GM18867 (cell line): ENCODE measurements around the gene PCDHGA12.
"Not testable (repeated sequence)": the region's sequence is repeated elsewhere in the genome, so short reads cannot be mapped to it uniquely, and the experiment has no call there.

Experiments
- ATAC-seq: cut with Tn5 transposase; IDR thresholded peaks from one replicate; pipeline ENCODE4 v1.9.1; 2021; ENCODE audit warnings: mild to moderate bottlenecking, moderate library complexity; ENCODE audit not compliant: unreplicated experiment

The PCDHGA12 gene

DNA sequence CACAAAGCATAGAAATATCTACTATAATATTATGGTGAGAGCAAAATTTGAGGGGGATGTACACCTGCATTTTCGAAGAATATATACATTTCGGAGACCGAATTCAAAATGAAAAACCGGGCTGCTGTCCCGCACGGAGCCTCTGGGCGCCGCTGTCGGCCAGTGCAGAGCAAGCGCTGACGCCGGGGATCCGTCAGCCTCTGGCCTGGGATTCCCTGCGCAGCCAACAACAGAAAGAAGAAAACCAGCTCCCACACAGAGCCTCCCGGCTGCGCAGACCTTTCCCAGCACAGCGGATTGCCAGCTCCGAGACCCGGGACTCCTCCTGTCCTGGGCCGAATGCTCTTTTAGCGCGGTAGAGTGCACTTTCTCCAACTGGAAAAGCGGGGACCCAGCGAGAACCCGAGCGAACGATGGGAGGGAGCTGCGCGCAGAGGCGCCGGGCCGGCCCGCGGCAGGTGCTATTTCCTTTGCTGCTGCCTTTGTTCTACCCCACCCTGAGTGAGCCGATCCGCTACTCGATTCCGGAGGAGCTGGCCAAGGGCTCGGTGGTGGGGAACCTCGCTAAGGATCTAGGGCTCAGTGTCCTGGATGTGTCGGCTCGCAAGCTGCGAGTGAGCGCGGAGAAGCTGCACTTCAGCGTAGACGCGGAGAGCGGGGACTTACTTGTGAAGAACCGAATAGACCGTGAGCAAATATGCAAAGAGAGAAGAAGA lies 22.4 kb upstream of the PCDHGA12 start, which contains the start of gene PCDHGB6:
TSS of gene PCDHGB6 (plus strand) at position 232 of the 716 bp plus-strand sequence. CDS start at position 414, 182 bp downstream.
- not testable (repeated sequence) for ATAC-seq

DNA sequence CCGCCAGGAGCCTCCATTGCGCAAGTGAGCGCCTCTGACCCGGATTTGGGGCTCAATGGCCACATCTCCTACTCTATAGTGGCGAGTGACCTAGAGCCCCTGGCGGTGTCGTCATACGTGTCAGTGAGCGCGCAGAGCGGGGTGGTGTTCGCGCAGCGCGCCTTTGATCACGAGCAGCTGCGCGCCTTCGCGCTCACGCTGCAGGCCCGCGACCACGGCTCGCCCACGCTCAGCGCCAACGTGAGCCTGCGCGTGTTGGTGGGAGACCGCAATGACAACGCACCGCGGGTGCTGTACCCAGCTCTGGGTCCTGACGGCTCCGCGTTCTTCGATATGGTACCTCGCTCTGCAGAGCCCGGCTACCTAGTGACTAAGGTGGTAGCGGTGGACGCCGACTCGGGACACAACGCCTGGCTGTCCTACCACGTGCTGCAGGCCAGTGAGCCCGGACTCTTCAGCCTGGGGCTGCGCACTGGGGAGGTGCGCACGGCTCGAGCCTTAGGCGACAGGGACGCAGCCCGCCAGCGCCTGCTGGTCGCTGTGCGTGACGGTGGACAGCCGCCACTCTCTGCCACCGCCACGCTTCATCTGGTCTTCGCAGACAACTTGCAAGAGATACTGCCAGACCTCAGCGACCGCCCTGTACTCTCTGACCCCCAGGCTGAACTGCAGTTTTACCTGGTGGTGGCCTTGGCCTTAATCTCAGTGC lies 20.6 kb upstream of the PCDHGA12 start:
- ATAC-seq: no peak

DNA sequence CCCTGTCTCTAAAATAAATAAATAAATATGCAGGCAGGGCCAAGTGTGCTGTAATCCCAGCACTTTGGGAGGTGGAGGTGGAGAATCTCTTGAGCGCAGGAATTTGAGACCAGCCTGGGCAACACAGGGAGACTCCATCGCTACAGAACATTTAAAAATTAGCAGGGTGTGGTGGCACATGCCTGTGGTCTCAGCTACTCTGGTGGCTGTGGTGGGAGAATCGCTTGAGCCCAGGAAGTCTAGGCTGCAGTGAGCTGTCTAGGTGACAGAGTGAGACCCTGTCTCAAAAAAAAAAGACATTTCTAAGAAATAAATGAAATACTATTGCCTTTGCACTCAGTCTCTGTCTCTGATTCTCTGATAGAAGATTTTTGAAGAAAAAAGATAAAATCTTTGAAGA lies 18.7 kb upstream of the PCDHGA12 start:
- ATAC-seq: no peak

DNA sequence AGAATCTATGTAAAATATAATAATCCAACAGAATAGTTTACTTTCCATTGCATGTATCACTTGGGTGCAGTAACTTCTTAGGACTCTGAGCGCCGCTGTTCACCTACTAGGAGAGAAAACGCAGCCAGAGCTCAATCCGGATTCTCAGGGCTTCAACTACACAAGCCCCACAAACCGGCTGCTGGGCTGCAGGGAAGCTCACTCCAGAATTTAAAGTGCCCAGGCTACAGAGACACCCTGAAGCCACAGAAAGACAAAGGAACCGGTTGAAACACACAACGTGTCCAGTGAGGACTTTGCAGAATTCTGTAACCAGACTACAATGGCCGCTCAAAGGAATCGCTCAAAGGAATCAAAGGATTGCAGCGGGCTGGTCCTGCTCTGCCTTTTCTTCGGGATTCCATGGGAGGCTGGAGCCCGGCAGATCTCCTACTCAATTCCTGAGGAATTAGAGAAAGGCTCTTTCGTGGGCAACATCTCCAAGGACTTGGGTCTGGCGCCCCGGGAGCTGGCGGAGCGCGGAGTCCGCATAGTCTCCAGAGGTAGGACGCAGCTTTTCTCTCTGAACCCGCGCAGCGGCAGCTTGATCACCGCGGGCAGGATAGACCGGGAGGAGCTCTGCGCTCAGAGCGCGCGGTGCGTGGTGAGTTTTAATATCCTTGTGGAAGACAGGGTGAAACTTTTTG lies 17.3 kb upstream of the PCDHGA12 start, which contains the start of gene PCDHGA10:
TSS of gene PCDHGA10 (plus strand) at position 134 of the 686 bp plus-strand sequence. CDS start at position 323, 189 bp downstream.
- ATAC-seq: peak; percentile 84

DNA sequence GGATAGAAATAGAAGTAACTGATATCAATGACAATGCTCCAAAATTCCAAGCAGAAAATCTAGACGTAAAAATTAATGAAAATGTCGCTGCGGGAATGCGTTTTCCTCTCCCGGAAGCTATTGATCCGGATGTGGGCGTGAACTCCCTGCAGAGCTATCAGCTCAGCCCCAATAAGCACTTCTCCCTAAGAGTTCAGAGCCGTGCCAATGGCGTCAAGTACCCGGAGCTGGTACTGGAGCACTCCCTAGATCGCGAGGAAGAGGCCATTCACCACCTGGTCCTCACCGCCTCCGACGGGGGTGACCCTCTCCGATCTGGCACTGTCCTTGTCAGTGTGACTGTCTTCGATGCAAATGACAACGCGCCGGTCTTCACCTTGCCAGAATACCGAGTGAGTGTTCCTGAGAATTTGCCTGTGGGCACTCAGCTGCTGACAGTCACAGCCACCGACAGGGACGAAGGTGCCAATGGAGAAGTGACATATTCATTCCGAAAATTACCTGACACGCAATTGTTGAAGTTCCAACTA lies 16.7 kb upstream of the PCDHGA12 start:
- no peak for ATAC-seq

DNA sequence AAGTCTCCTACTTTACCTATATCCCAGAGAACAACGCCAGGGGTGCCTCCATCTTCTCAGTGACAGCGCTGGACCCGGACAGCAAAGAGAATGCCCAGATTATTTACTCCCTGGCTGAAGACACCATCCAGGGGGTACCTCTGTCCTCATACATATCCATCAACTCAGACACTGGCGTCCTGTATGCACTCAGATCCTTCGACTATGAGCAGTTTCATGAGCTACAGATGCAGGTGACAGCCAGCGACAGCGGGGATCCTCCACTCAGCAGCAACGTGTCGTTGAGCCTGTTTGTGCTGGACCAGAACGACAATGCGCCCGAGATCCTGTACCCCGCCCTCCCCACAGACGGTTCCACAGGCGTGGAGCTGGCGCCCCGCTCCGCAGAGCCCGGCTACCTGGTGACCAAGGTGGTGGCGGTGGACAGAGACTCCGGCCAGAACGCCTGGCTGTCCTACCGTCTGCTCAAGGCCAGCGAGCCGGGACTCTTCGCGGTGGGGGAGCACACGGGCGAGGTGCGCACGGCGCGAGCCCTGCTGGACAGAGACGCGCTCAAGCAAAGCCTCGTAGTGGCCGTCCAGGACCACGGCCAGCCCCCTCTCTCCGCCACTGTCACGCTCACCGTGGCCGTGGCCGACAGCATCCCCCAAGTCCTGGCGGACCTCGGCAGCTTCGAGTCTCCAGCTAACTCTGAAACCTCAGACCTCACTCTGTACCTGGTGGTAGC lies 15.6 kb upstream of the PCDHGA12 start:
- ATAC-seq: not testable (repeated sequence)

DNA sequence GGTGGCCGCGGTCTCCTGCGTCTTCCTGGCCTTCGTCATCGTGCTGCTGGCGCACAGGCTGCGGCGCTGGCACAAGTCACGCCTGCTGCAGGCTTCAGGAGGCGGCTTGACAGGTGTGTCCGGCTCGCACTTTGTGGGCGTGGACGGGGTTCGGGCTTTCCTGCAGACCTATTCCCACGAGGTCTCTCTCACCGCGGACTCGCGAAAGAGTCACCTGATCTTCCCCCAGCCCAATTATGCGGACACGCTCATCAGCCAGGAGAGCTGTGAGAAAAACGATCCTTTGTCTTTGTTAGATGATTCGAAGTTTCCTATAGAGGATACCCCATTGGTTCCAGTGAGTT lies 15.1 kb upstream of the PCDHGA12 start:
- not testable (repeated sequence) for ATAC-seq

DNA sequence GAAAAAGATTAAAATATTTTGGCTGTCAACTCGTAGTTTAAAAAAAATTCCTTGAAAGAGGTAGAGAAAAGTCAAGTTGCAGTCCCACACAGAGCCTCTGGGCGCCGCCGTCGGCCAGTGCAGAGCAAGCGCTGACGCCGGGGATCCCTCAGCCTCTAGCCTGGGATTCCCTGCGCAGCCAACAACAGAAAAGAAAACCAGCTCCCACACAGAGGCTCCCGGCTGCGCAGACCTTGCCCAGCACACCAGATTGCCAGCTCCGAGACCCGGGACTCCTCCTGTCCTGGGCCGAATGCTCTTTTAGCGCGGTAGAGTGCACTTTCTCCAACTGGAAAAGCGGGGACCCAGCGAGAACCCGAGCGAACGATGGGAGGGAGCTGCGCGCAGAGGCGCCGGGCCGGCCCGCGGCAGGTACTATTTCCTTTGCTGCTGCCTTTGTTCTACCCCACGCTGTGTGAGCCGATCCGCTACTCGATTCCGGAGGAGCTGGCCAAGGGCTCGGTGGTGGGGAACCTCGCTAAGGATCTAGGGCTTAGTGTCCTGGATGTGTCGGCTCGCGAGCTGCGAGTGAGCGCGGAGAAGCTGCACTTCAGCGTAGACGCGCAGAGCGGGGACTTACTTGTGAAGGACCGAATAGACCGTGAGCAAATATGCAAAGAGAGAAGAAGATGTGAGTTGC lies 12.7 kb upstream of the PCDHGA12 start, which contains the start of gene PCDHGB7:
TSS of gene PCDHGB7 (plus strand) at position 184 of the 679 bp plus-strand sequence. CDS start at position 367, 183 bp downstream.
- ATAC-seq: peak; percentile 57

DNA sequence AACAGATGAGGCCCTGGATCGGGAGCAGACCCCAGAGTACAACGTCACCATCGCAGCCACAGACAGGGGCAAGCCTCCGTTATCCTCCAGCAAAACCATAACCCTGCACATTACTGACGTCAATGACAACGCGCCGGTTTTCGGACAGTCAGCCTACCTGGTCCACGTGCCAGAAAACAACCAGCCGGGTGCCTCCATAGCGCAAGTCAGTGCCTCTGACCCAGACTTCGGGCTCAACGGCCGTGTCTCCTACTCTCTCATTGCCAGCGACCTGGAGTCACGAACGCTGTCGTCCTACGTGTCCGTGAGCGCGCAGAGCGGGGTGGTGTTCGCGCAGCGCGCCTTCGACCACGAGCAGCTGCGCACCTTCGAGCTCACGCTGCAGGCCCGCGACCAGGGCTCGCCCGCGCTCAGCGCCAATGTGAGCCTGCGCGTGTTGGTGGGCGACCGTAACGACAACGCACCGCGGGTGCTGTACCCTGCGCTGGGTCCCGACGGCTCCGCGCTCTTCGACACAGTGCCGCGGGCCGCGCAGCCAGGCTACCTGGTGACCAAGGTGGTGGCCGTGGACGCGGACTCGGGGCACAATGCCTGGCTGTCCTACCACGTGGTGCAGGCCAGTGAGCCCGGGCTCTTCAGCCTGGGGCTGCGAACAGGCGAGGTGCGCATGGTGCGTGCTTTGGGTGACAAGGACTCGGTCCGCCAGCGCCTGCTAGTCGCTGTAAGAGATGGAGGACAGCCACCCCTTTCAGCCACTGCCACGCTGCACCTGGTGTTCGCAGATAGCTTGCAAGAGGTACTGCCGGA lies 11.0 kb upstream of the PCDHGA12 start:
- no peak for ATAC-seq

DNA sequence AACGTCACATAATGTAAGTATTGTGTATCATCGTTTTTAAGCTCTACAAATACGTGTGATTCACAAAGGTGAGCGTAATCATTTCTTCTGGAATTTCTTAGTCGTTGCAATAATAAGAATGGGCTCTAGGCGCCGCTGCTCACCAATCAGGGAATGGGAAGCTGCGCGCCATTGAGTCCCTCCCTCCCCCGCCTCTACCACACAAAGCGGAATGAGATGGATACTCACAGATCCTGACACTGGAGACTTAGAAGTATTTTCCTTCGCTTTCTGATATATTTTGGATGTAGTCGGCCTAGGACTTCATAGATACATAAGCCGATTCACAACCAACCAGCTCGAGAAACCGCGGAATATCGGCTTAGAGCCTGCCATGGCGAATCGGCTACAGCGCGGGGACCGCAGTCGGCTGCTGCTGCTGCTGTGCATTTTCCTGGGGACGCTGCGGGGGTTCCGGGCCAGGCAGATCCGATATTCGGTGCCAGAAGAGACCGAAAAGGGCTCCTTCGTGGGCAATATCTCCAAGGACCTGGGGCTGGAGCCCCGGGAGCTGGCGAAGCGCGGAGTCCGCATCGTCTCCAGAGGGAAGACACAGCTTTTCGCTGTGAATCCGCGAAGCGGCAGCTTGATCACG lies 9.3 kb upstream of the PCDHGA12 start, which contains the start of gene PCDHGA11:
TSS of gene PCDHGA11 (plus strand) at position 197 of the 634 bp plus-strand sequence. CDS start at position 374, 177 bp downstream.
- ATAC-seq: no peak

DNA sequence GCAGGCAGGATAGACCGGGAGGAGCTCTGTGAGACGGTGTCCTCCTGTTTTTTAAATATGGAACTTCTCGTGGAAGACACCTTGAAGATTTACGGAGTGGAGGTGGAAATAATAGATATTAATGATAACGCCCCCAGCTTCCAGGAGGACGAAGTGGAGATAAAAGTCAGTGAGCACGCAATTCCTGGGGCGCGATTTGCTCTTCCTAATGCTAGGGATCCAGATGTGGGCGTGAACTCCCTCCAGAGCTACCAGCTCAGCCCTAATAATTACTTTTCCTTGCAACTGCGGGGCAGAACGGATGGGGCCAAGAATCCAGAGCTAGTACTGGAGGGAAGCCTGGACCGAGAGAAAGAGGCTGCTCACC lies 8.8 kb upstream of the PCDHGA12 start:
- ATAC-seq: no peak

DNA sequence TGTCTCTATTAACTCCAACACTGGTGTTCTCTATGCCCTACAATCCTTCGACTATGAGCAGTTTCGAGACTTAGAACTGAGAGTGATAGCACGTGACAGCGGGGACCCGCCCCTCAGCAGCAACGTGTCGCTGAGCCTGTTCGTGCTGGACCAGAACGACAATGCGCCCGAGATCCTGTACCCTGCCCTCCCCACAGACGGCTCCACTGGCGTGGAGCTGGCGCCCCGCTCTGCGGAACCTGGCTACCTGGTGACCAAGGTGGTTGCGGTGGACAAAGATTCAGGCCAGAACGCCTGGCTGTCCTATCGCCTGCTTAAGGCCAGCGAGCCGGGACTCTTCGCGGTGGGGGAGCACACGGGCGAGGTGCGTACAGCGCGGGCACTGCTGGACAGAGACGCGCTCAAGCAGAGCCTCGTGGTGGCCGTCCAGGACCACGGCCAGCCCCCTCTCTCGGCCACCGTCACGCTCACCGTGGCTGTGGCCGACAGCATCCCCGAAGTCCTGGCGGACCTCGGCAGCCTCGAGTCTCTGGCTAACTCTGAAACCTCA lies 7.5 kb upstream of the PCDHGA12 start:
- no peak for ATAC-seq

DNA sequence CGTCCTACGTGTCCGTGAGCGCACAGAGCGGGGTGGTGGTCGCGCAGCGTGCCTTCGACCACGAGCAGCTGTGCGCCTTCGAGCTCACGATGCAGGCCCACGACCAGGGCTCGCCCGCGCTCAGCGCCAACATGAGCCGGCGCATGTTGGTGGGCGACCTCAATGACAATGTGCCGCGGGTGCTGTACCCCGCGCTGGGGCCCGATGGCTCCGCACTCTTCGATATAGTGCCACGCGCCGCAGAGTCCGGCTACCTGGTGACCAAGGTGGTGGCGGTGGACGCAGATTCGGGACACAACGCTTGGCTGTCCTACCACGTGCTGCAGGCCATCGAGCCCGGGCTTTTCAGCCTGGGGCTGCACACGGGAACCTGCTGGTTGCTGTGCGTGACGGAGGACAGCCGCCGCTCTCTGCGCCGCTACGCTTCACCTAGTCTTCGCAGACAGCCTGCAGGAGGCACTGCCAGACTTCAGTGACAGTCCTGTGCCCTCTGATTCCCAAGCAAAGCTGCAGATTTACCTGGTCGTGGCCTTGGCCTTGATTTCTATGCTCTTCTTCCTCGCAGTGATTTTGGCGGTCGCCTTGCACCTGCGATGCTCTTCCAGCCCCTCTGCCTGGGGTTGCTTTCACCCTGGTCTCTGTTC lies 2.4 kb upstream of the PCDHGA12 start:
- no peak for ATAC-seq

DNA sequence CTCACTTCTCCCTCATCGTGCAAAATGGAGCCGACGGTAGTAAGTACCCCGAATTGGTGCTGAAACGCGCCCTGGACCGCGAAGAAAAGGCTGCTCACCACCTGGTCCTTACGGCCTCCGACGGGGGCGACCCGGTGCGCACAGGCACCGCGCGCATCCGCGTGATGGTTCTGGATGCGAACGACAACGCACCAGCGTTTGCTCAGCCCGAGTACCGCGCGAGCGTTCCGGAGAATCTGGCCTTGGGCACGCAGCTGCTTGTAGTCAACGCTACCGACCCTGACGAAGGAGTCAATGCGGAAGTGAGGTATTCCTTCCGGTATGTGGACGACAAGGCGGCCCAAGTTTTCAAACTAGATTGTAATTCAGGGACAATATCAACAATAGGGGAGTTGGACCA lies 979 bp downstream of the PCDHGA12 start:
- ATAC-seq: peak; percentile 53

DNA sequence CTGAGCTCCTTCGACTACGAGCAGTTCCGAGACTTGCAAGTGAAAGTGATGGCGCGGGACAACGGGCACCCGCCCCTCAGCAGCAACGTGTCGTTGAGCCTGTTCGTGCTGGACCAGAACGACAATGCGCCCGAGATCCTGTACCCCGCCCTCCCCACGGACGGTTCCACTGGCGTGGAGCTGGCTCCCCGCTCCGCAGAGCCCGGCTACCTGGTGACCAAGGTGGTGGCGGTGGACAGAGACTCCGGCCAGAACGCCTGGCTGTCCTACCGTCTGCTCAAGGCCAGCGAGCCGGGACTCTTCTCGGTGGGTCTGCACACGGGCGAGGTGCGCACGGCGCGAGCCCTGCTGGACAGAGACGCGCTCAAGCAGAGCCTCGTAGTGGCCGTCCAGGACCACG lies 2.0 kb downstream of the PCDHGA12 start:
- ATAC-seq: not testable (repeated sequence)

DNA sequence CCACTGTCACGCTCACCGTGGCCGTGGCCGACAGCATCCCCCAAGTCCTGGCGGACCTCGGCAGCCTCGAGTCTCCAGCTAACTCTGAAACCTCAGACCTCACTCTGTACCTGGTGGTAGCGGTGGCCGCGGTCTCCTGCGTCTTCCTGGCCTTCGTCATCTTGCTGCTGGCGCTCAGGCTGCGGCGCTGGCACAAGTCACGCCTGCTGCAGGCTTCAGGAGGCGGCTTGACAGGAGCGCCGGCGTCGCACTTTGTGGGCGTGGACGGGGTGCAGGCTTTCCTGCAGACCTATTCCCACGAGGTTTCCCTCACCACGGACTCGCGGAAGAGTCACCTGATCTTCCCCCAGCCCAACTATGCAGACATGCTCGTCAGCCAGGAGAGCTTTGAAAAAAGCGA lies 2.4 kb downstream of the PCDHGA12 start:
- not testable (repeated sequence) for ATAC-seq

DNA sequence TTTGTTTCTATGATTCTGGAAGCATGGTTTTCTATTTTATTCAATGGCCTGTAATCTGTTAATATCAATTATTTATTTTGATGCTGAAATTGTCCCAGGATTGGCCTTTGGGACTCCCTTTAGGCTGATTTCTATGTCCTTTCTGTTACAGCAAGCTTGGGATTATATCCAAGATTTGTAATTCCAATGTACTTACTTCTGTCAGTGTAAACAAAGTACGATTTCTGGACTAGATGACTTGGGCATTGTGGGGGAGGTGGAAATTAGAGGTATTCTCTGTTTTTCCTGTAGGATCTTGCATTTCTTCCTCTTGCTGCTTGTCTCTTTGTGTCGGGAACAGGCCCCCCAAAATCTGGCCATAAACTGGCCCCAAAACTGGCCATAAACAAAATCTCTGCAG lies 3.7 kb downstream of the PCDHGA12 start:
- no peak for ATAC-seq

DNA sequence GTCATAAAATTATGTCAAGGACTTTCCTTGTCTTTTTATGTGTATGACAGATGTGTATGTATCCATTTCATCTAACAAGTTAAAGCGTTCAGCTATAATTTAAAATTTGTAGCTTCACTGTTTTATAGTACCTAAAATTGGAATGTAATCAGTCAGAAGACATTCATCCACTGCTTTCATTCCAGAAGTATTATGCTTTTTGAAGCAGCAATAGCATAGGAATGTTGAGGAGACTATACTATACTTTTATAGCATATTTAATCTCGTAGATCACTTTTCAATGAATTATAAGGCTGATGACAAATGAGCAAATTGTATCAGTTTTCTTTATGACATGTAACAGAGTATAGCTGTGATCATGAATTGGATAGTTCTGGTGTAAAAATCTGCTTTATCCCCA lies 6.9 kb downstream of the PCDHGA12 start:
- no peak for ATAC-seq
